Nucleus accumbens (tissue), 56 donors: ENCODE data around the gene SLC44A5.

Source experiments
- DNase-seq, 56 donors: peaks; one replicate each; lab custom pipeline; 2025; lab: John Stamatoyannopoulos, UW

The SLC44A5 gene

DNA sequence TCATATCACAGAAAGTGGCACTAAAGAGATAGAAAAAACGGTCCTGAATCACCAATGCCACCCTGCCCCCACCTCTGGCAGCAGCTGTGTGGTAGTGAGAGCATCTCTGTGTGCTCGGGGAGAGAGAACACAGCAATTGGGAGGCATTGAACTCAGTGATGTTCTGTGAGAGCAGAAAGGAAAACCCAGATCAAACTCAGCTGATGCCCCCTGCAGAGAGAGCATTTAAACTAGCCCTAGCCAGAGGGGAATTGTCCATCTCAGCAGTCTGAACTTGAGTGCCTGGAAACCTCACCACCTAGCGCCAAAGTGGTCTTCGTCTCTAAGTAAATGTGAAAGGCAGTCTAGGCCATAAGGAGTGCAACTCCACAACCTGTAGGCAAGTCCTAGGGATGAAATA lies 21.3 kb downstream of the SLC44A5 start:
- DNase-seq, result no peak

DNA sequence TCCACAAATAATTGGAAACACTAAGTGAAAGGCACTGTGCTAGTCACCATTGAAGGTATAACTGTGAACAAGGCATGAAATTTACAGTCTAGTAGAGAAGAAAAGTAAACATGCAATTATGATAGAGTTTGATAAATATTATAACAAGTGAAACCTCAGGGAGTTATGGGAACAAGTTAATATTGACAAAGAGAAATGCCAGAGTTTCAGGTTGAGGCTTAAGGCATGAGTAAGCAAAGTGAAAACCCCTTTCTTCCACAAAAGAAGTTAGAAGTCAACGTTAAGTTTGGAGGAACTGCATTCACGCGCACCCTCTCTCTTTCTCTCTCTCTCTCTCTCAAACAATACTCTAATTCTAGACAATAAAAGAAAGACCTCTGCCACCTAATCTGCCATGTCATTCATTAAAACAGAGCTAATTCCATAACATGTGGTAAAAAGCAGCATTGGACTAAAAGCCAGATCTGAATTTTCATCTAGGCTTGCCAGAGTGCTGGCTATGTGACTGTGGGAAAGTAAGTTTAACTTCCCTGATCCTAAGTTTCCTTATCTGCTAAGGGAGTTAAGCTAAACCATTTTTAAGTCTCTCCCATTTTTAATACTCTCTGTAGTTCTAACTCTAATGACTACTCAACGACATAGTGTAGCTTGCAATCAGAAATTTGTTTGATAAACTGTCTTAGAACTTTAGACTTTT lies 22.0 kb downstream of the SLC44A5 start:
- no peak for DNase-seq

DNA sequence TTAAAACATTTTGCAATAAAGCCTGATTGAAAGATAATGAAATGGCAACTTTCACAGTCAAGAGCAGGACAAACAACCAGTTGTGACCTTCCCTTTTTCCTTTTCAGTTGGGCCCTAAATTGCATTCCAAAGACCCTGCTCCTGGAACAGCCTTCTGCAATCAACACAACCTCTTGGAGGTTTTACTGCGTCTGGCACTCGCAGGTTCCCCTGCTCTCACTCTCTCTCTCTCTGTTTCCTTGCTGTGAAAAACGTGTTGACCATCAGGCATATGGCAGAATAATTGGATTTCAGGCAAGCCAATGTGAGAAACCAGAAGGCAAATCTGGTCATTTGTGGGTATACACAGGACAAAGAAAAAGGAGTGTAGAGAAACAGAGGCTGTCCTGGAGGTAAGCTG lies 23.2 kb downstream of the SLC44A5 start:
- no peak for DNase-seq

DNA sequence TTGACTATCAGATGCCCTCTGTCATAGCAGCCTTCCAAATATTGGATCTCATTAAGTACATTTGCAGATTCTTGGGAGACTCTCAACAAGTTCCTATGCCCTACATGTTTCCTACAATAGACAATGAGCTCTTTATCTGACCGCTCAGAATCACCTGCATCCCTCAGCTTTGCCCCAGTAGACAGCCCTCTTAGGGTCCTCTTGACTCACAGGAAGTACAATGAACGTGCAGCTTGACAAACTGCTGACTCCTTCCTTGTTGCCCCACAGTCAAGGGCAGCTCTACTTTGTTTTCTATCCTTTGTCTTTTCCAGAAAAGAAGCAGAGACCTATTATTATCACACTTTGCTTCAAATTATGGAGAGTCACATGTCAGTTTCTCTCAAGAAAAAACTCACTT lies 27.6 kb downstream of the SLC44A5 start:
- no peak for DNase-seq

DNA sequence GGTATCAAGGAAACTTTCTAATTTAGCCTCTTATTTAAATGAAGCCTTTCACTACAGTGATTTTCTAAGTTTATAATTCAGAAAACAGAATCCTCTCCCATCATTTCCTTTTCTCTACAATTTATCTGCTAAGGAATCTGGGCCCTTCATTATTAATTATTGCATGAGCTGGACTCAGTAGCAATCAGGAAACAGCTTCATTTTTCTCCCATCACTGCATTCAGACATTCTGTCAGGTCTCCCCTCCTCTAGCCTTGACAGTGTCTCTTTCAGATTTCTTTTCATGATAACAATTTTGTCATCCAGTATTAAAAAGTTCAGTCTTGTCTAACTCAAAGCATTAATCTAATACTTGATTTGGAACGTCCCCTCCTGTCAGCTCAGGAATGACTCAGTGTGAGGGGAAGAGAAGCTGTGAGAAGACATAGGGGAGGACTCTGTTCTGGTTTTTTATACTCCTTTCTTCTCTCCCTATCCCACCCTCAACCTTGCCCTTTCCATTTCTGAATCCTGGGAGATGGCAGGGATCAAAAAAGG lies 28.1 kb downstream of the SLC44A5 start:
- no peak for DNase-seq

DNA sequence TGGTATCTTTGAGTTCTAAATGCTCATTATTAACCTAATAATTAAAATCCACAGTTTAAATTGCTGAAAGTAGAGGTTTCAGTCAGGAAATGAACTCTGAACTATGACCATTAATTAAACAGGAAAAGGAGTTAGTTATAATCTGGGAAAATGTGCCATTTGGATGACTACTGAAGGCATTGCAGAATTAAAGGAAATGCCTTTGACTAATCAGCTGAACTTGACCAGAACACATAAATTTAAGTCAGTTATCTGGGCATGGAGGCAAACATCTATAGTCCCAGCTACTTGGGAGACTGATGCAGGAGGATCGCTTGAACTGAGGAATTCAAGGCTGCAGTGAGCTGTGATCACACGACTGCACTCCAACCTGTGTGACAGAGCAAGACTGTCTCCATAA lies 31.9 kb downstream of the SLC44A5 start:
- DNase-seq, result no peak

DNA sequence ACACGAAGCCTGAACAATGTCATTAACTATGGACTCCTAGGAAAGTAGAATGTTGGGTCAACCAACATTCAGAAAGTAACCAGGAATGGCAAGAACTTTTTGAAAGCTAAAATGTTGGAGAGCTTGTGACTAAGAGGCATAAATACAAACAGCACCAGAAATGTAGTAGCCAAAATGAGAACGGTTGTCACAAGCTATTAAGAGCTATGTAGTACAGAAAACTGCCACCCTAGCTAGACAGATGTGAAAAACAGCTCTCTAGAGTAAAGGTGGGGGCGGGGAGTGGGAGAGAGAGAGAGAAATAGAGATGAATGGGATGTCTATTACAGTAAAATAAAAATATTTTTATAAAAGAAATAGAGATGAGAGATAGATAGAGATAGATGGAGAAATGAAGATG lies 35.1 kb downstream of the SLC44A5 start:
- DNase-seq, result no peak

DNA sequence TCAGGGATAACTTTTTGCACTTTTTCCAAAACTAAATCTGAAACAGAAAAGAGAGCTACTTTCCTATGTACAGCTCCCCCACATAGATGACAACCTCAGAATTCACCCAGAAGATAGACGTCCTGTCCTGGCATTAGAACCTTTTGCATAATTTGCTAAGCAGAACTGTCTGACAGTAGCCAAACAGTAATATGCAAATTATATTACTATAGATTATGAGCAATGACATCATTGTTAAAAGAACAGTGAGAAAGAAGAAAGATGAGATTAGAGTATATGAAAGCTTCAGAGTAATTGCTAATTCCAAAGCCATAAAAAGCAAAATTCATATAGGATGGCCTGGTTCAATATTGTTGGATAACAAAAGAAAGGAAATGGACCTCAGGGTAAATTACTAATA lies 43.7 kb downstream of the SLC44A5 start:
- DNase-seq, result no peak

DNA sequence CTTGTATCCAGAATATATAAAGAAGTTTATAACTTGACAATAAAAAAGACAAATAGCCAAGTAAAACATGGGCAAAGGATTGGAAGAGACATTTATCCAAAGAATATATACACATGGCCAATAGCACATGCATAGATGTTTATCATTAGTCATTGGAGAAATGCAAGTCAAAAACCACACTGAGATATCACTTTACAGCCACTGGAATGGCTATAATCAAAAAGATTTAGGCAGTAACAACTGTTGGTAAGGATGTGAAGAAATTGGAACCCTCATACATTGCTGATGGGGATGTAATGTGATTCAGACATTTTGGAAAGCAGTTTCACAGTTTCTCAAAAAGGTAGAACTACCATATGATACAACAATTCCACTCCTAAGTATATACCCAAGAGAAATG lies 51.1 kb downstream of the SLC44A5 start:
- DNase-seq, result no peak

DNA sequence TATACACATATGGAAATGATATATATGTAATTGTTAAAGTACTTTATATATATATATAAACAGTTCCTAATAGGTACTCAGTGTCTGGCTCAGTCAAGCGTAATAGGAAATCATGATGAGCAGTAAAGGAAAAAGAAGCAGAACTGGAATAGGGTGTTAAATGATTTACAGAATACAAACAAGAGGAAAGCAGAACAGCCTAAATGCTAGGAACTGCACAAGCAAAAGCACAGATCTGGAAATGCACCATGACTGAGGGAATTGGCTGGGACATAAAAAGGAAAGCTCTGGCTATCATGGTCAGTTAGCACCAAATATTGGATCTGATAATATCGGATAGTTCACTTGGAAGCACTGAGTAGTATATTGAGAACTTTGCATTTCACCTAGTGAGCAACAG lies 51.8 kb downstream of the SLC44A5 start:
- DNase-seq, result no peak

DNA sequence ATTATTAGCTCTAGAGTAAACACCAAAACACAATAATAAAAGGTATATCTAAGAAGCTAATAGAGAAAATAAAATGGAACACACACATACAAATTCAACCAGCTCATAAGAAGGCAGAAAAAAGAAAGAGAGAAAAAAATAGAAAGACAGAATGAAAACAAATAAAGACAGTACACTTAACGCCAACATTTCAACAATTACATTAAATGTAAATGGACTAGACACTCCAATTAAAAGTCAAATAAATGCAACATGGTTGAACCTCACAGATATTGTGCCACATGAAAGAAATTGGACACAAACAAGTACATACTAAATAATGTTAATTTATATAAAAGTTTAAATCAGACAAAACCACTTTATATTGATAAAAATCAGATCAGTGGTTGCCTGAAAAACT lies 56.0 kb downstream of the SLC44A5 start:
- no peak for DNase-seq

DNA sequence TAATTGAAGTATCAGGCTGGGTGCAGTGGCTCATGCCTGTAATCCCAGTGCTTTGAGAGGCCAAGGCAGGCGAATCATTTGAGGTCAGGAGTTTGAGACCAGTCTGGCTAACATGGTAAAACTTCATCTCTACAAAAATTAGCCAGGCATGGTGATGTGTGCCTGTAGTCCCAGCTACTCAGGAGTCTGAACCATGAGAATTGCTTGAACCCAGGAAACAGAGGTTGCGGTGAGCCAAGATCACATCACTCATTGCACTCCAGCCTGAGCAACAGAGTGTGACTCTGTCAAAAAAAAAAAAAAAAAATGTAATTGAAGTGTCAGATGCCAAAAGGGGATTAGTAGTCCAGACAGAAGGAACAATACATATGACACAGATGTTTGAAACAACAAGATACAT lies 56.7 kb downstream of the SLC44A5 start:
- no peak for DNase-seq

DNA sequence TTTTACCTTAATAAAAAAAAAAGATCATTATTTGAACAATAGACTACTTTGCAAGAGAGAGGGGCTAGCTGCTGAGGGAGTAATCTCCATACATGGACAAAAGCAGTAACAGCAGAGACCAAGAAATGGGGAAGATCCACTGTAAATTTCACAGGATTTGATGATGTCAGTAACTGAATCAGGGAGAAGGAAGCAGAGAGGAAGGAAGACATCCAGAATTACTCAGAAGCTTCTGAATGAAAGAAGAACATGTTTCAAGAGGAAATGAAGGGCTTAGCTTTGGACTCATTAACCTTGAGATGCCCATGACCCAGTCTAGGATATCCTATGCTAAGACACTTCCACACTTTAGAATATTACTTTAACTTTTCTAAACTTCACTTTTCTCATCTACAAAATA lies 60.4 kb downstream of the SLC44A5 start:
- DNase-seq, result no peak

DNA sequence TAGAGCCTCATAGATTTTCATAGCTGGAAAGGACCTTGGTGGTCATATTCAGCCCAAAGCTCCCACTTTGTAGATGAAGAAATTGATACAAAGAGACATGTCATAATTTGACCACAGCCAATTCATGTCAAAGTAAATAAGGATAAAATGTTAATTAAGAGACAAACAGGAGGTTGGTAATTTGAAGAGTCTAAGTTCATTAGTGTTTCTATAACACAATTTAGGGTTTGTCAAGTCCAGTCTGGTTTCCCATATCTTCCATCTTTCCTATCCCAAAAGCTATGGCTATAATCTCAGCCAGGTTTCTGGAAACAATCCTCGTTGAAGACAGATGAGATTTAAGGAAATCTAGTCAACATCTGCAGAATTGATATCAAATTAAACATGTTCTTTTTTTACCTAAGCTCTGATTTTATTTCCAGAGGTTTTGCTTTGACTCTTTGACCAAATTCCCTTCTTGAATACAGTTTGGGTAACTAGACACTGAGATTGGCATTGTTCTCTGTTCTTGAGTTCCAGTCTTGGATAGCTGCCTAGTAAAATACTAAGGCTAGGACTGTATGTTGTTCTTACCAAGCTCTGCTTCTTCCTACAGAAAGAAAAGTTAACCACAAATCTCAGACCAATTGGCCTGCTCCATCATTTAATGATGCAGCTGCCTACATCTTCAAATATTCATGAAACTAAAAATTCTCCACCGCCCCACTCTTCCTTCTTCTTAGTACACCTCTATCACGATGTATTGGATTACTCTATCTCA lies 62.0 kb downstream of the SLC44A5 start:
- DNase-seq, result no peak

DNA sequence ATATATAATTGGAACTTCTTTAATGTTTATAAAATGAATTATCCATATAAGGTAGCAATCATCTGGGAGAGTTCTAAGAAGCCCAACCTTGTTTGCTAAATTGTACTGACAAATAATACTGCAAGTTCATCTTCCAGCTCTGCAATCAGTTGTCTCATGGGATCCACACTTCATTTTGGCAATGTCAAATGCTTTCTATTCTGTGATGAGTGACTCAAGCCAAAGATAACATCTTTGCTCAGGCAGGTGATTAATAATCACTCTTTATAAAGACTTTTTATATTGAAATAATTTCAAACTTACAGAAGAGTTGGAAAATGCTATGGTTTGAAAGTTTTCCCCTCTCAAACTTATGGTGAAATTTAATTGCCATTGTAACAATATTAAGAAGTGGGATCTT lies 67.2 kb downstream of the SLC44A5 start:
- DNase-seq, result no peak

DNA sequence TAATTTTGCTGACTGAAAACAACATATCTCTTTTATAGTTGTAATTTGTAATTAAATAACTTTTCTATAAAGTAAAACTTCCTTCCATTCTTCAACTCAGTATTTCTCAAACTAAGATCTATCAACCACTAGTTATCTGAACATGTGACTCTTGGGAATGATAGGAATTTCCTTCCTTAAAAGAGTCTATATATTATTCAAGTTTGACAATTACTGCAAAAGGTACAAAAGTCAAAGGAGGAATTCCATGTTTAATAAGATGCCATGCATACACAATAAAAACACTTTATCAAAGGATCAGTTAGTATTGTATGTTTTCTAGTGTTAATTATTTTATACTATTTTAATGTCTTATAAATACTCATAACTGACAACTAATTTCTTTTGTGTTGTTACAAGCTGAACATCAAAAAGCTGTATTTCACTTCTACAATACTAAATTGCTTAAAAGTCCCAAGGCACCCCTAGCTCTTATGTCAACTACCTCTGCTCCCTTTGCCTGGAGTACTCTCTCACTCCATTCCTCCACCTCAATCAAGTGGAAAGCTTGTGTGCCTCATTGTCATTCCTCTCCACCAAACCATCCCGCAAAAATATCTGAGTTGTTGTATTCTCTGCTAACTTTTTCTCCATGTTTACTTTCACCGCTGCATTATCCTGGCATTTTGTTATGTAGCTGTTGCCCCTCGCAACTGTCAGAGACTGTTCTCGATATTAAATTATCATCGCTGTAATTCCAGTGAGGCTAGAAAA lies 67.9 kb downstream of the SLC44A5 start:
- DNase-seq, result no peak

DNA sequence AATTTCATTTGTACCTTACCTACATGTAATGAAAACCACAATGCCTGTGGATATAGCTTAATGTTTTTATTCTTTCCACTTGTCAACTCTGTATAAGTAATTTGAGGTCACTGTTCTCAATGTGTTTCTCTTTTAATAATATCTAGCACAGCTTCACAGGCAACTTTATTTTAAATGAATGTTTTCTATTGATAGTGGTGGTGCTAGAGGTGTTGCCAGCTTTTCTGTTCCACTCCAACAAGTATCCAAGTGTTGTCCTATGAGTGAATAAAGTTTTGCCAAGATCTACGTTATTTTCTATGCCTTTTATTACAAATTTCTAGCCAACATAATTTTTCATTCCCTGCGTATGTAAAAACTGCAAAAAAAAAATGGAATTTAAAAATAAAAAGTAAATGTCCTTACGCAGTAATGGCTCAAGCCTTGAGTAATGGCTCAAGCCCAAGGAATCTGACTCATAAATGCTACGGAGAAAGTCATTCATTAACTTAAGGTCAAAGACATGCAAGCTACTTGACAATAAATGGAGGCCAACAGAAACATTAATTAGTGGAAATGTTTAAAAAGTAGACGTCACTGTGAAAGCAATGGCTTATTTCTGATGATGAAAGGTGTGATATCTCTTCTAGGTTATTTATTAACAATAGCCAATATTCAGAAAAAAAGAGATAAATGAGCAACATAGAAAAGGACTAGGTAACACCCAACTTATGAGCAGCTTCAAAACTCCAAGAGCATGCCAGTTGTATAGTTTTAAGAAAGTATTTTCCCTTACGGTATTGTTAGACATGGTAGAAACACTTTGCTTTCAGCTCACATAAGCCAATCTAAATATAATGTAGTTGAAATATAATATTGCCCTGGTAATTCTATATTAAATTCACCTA lies 71.4 kb downstream of the SLC44A5 start:
- DNase-seq, result no peak

DNA sequence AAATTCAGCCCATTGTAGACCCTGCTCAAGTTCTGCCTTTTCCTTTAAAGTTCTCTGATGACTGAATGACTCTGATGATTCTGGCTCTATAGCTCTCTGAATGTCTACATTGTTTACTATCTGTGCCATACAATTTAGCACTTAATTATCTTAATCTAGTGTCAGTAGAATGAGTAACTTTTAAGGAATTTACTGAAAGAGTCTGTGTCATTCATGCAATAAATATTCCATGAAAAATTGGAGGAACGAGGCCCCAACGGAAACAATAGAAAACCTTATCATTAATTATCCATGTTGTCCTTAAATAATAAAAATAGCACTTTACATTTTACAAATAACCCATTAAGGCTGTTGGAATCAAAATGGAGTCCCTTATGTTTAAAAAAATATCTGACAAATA lies 77.8 kb downstream of the SLC44A5 start:
- DNase-seq, result no peak

DNA sequence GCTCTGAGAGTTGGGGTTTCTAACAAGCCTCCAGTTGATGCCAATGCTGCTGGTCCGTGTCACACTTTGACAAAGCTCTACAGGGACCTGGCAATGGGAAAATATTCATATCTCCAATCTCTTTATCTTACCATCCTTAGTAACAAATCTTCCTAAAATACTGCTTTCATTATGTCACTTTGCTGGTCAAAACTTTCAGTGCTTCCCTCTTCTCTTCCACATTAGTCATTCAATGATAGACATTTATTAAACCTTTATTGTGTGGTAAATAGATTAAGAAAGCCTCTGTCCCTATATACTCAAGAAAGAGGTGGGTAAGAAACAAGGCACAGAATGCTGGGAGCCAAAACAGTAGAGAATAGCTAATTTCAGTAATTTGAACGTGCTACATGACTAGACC lies 79.3 kb downstream of the SLC44A5 start:
- DNase-seq, result no peak

DNA sequence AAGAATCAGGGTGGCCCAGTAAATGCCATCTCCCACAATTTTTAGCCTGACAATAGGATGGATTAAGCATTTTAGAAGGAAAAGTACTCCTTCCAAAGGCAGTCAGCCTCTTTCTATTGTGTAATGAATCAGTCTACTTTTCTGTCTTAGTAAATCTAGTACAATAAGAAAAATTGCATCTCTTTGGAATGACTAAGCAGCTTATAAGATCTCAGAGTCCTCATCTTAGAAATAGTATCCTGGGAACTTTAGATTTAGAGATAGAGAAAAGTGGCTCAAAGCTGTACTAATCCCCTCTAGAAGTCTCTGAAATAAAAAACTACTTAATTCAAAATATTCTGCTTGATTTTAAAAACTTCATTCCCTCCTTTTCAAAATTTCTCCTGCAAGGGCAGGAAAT lies 81.4 kb downstream of the SLC44A5 start:
- DNase-seq, result no peak
